Keratinocyte (primary cell): ENCODE data around the gene CORO7. TPM values are rescaled to one million over a fixed set of nuclear protein-coding genes. Genes with fewer than 3 reads are reported as not detected.

Experiments used
- DNase-seq: peaks from one replicate; pipeline ENCODE4 v3.0.0-alpha.2; 2011; ENCODE audit warnings: low read depth, missing footprints, low spot score
- FAIRE-seq: peaks from 2 replicates; lab custom pipeline; 2011; peaks lifted over from hg19 to GRCh38; lab: Jason Lieb, UNC
- H2AFZ ChIP-seq: 2 replicates; pipeline ENCODE4 v1.6.0; 2012; ENCODE audit warnings: low read length, control low read depth, inconsistent platforms; ENCODE audit not compliant: control insufficient read depth
- H3K27ac ChIP-seq: 2 replicates; pipeline ENCODE4 v1.5.1; 2011; ENCODE audit warnings: low read length; ENCODE audit not compliant: control insufficient read depth, insufficient read depth
- H3K27me3 ChIP-seq: 3 replicates; pipeline ENCODE4 v1.6.0; 2011; ENCODE audit warnings: low read length; ENCODE audit not compliant: control insufficient read depth, insufficient read depth; ENCODE audit errors: extremely low read depth
- H3K36me3 ChIP-seq, 2 experiments: 2 replicates in 1 of 2; 3 replicates in 1 of 2; pipeline ENCODE4 v1.5.1; 2011; ENCODE audit warnings: low read length in 2 of 2, mild to moderate bottlenecking in 1 of 2; ENCODE audit not compliant: control insufficient read depth in 2 of 2, insufficient read depth in 2 of 2; ENCODE audit errors: extremely low read depth in 1 of 2
- H3K4me1 ChIP-seq: 3 replicates; pipeline ENCODE4 v1.5.1; 2011; ENCODE audit warnings: low read length; ENCODE audit not compliant: control insufficient read depth, insufficient read depth; ENCODE audit errors: extremely low read depth
- H3K4me2 ChIP-seq: 3 replicates; pipeline ENCODE4 v1.6.0; 2011; ENCODE audit warnings: low read depth, low read length; ENCODE audit not compliant: control insufficient read depth, insufficient read depth; ENCODE audit errors: extremely low read depth
- H3K4me3 ChIP-seq, 3 experiments: fragments of 200-600 bp in 1 of 3; sonication (generic) in 1 of 3; 2 replicates in 2 of 3; 3 replicates in 1 of 3; pipeline ENCODE4 v1.5.1; 2011 to 2016; ENCODE audit warnings: low read length in 3 of 3, mild to moderate bottlenecking in 3 of 3, control low read depth in 2 of 3, inconsistent platforms in 1 of 3, low read depth in 1 of 3, mixed read lengths in 1 of 3, mixed run types in 1 of 3, moderate library complexity in 1 of 3; ENCODE audit not compliant: control insufficient read depth in 2 of 3, insufficient read depth in 2 of 3; ENCODE audit errors: extremely low read depth in 1 of 3
- H3K79me2 ChIP-seq: 2 replicates; pipeline ENCODE4 v1.6.0; 2012; ENCODE audit warnings: low read length; ENCODE audit not compliant: control insufficient read depth, insufficient read depth
- H3K9ac ChIP-seq: 3 replicates; pipeline ENCODE4 v1.6.0; 2011; ENCODE audit warnings: low read length; ENCODE audit not compliant: control insufficient read depth, insufficient read depth; ENCODE audit errors: extremely low read depth
- H3K9me1 ChIP-seq: 3 replicates; pipeline ENCODE4 v1.6.0; 2011; ENCODE audit warnings: low read length; ENCODE audit not compliant: control insufficient read depth, insufficient read depth; ENCODE audit errors: extremely low read depth
- H3K9me3 ChIP-seq: 2 replicates; pipeline ENCODE4 v1.5.1; 2012; ENCODE audit warnings: low read depth, low read length; ENCODE audit not compliant: control insufficient read depth
- H4K20me1 ChIP-seq: 3 replicates; pipeline ENCODE4 v1.6.0; 2011; ENCODE audit warnings: low read length; ENCODE audit not compliant: control insufficient read depth, insufficient read depth; ENCODE audit errors: extremely low read depth
- EZH2 ChIP-seq: IDR thresholded peaks from one replicate; pipeline ENCODE4 v1.6.1; 2012; ENCODE audit warnings: inconsistent platforms, mild to moderate bottlenecking, low read length, moderate library complexity
- dilution Hi-C: fragments of 300-500 bp; cut with MboI; formaldehyde crosslinking; loops from one replicate; pipeline ENCODE4 v1.7.0; 2020; ENCODE audit warnings: low sequenced_read_pairs; ENCODE audit not compliant: extremely low pct_ligation_motif_present
- polyA plus RNA-seq, 5 experiments: library from polyadenylated mRNA; depleted of rRNA in 3 of 5; stranded (reverse) in 3 of 5; stranded (forward) in 1 of 5; unstranded in 1 of 5; fragments of >200 nt; gene quantifications; 1 replicate in 1 of 5; 2 replicates in 3 of 5; 3 replicates in 1 of 5; pipeline versions ENCODE4 v1.2.1 to v1.2.3, GENCODE V29; 2011 to 2012; ENCODE audit warnings: missing spikeins in 2 of 5, low read depth in 1 of 5, low replicate concordance in 1 of 5
- TF ChIP-seq, protein P1 (sequence below), 3 experiments: IDR thresholded peaks in 1 of 3; conservative IDR thresholded peaks in 1 of 3; optimal IDR thresholded peaks in 1 of 3; 2 replicates in 2 of 3; 3 replicates in 1 of 3; pipeline versions ENCODE3 to v1.5.1; 2011; ENCODE audit warnings: low read length in 3 of 3, mild to moderate bottlenecking in 3 of 3, moderate library complexity in 2 of 3, control low read depth in 1 of 3, inconsistent platforms in 1 of 3; ENCODE audit not compliant: insufficient read depth in 2 of 3; ENCODE audit errors: extremely low read depth in 1 of 3

Gene CORO7
- polyA plus RNA-seq, 1 donor (not counting 4 experiments of a cell fraction or from before 2014, with no cell fraction given), result 8.4 TPM

DNA sequence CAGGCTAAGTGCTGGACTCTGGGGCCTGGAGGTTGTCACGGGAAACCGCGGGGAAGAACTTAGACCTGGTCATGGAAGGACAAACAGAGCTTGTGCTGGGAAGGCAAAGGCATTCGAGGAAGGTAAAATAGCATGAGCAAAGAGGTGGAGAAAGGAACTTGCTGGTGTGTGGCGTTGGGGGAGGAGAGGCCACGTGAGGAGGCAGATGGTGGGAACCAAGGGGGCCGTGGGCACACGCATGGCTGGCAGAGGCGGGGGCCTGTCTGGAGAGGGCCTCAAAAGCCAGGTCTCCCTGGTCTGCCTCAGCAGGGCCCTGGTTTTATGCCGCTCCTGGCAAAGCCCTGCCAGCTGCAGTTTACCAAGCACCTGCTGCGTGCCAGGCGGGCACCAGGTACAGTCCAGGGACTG is 15.3 kb downstream of the CORO7 start:
- no peaks in the 10 kb centered on the region for H3K4me1 ChIP-seq
- no peak overlapping the region for H3K4me3 ChIP-seq
- H4K20me1 ChIP-seq, result no peaks in the 10 kb centered on the region
- no peak overlapping the region for H3K9ac ChIP-seq
- no peaks in the 10 kb centered on the region for H3K27me3 ChIP-seq
- no peak for DNase-seq
- peaks cover 10 to 30% of the 10 kb centered on the region in 2 experiments for H3K36me3 ChIP-seq
- H3K9me1 ChIP-seq, result no peaks in the 10 kb centered on the region
- no peak for TF ChIP-seq EZH2
- TF ChIP-seq, protein P1, sequence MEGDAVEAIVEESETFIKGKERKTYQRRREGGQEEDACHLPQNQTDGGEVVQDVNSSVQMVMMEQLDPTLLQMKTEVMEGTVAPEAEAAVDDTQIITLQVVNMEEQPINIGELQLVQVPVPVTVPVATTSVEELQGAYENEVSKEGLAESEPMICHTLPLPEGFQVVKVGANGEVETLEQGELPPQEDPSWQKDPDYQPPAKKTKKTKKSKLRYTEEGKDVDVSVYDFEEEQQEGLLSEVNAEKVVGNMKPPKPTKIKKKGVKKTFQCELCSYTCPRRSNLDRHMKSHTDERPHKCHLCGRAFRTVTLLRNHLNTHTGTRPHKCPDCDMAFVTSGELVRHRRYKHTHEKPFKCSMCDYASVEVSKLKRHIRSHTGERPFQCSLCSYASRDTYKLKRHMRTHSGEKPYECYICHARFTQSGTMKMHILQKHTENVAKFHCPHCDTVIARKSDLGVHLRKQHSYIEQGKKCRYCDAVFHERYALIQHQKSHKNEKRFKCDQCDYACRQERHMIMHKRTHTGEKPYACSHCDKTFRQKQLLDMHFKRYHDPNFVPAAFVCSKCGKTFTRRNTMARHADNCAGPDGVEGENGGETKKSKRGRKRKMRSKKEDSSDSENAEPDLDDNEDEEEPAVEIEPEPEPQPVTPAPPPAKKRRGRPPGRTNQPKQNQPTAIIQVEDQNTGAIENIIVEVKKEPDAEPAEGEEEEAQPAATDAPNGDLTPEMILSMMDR (optimal IDR thresholded peaks at IDR 0.05 in 1 of 3, IDR thresholded peaks at IDR 0.05 in 1 of 3, conservative IDR thresholded peaks at IDR 0.05 in 1 of 3; ENCODE audit: extremely low read depth in 1 of 3, insufficient read depth in 2 of 3, low read length in 3 of 3), result no peak
- no peak for FAIRE-seq
- H3K79me2 ChIP-seq, result no peaks in the 10 kb centered on the region
- no peak overlapping the region for H3K4me2 ChIP-seq
- H3K27ac ChIP-seq, result no peak overlapping the region
- dilution Hi-C loops, result no loop called here
- H3K9me3 ChIP-seq, result no peaks in the 10 kb centered on the region
- no peak overlapping the region for H2AFZ ChIP-seq

DNA sequence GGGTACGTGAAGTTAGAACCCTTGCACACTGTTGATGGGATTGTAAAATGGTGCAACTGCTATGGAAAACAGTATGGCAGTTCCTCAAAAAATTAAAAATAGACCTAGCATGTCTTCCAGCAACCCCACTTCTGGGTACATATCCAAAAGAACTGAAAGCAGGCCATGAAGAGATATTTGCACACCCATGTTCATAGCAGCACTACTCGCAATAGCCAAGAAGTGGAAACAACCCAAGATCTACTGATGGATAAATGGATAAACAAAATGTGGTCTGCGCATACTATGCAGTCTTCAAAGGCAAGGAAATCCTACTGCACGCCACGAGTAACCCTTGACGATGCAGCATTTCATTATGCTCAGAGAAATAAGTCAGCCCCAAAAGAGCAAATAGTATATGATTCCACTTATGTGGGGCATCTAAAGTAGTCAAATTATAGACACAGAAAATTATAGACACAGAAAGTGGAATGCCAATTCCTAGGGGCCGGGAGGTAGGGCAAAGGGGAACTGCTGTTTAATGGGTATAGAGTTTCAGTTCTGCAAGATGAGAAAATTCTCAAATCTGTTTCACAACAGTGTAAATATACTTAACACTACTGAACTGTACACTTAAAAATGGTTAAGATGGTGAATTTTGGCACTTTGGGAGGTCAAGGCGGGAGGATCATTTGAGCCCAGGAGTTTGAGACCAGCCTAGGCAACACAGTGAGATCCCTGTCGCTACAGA is 17.2 kb downstream of the CORO7 start:
- Histone ChIP-seq H3K27ac (no peak overlapping the region), H3K4me3 (no peak overlapping the region), H3K9me3 (no peaks in the 10 kb centered on the region), H3K4me1 (no peaks in the 10 kb centered on the region), H3K79me2 (no peaks in the 10 kb centered on the region), H3K9ac (no peak overlapping the region), H4K20me1 (no peaks in the 10 kb centered on the region), H2AFZ (no peak overlapping the region), H3K4me2 (no peak overlapping the region), H3K9me1 (no peaks in the 10 kb centered on the region), H3K27me3 (no peaks in the 10 kb centered on the region), H3K36me3 (peaks cover 13 to 26% of the 10 kb centered on the region in 2 experiments)
- FAIRE-seq, result no peak
- dilution Hi-C loops, result no loop called here
- TF ChIP-seq, protein P1 (optimal IDR thresholded peaks at IDR 0.05 in 1 of 3, IDR thresholded peaks at IDR 0.05 in 1 of 3, conservative IDR thresholded peaks at IDR 0.05 in 1 of 3; ENCODE audit: extremely low read depth in 1 of 3, insufficient read depth in 2 of 3, low read length in 3 of 3), result no peak
- TF ChIP-seq EZH2, result no peak
- DNase-seq, result no peak
